DOHH2 (cell line): ENCODE results near the gene SMC1B.
"Not testable (repeated sequence)": the region's sequence is repeated elsewhere in the genome, so short reads cannot be mapped to it uniquely, and the experiment has no call there.

Source experiments
- H3F3A ChIP-seq: fragments of 200-600 bp; sonication (generic), shearing (Covaris generic); 2 replicates; pipeline ENCODE4 v1.6.0; 2016; ENCODE audit warnings: antibody characterized with exemption, mild to moderate bottlenecking; ENCODE audit not compliant: control insufficient read depth, insufficient read depth
- H3K27ac ChIP-seq: fragments of 200-600 bp; sonication (generic); 2 replicates; pipeline ENCODE4 v1.5.1; 2014; ENCODE audit warnings: low read depth, mild to moderate bottlenecking, low read length, moderate library complexity
- H3K27me3 ChIP-seq: fragments of 200-600 bp; sonication (generic); 2 replicates; pipeline ENCODE4 v1.6.1; 2014; ENCODE audit warnings: mild to moderate bottlenecking, low read length, mixed read lengths; ENCODE audit not compliant: control insufficient read depth
- H3K36me3 ChIP-seq: fragments of 200-600 bp; sonication (generic); 2 replicates; pipeline ENCODE4 v1.6.1; 2014; ENCODE audit warnings: mild to moderate bottlenecking, low read length, moderate library complexity, mixed read lengths; ENCODE audit not compliant: control insufficient read depth
- H3K4me1 ChIP-seq: fragments of 200-600 bp; sonication (generic); 2 replicates; pipeline ENCODE4 v1.6.1; 2014; ENCODE audit warnings: mild to moderate bottlenecking, low read length, mixed read lengths; ENCODE audit not compliant: control insufficient read depth
- H3K4me2 ChIP-seq: fragments of 200-600 bp; sonication (generic); 2 replicates; pipeline ENCODE4 v1.6.0; 2014; ENCODE audit warnings: mild to moderate bottlenecking, low read length, moderate library complexity
- H3K4me3 ChIP-seq: fragments of 200-600 bp; sonication (generic); 2 replicates; pipeline ENCODE4 v1.5.1; 2014; ENCODE audit warnings: mild to moderate bottlenecking, low read length, mixed read lengths
- H3K79me2 ChIP-seq: fragments of 200-600 bp; sonication (generic); 2 replicates; pipeline ENCODE4 v1.6.1; 2014; ENCODE audit warnings: mild to moderate bottlenecking, low read length, mixed read lengths; ENCODE audit not compliant: control insufficient read depth
- H3K9me2 ChIP-seq: fragments of 200-600 bp; sonication (generic); replicated peaks from 2 replicates; pipeline ENCODE4 v1.6.1; 2014; ENCODE audit warnings: mild to moderate bottlenecking, low read length, mixed read lengths; ENCODE audit not compliant: control insufficient read depth
- H3K9me3 ChIP-seq: fragments of 200-600 bp; sonication (generic); 2 replicates; pipeline ENCODE4 v1.6.1; 2014; ENCODE audit warnings: antibody characterized with exemption, low read length, mixed read lengths; ENCODE audit not compliant: control insufficient read depth, insufficient read depth
- H4K20me1 ChIP-seq: fragments of 200-600 bp; sonication (generic); 2 replicates; pipeline ENCODE4 v1.6.0; 2014; ENCODE audit warnings: low read depth, mild to moderate bottlenecking, antibody characterized with exemption, low read length, moderate library complexity; ENCODE audit not compliant: control insufficient read depth, insufficient read depth
- EZH2phosphoT487 ChIP-seq: fragments of 200-600 bp; sonication (generic); IDR thresholded peaks from 2 replicates; pipeline ENCODE4 v1.6.1; 2017; ENCODE audit warnings: borderline replicate concordance, mild to moderate bottlenecking, antibody characterized with exemption, low read length, moderate library complexity, mixed read lengths
- TF ChIP-seq, protein P1 (sequence below): fragments of 200-600 bp; sonication (generic); IDR thresholded peaks from one replicate; pipeline ENCODE4 v1.5.1; 2014; ENCODE audit warnings: antibody characterized with exemption, mild to moderate bottlenecking, low read depth, low read length; ENCODE audit not compliant: poor library complexity, severe bottlenecking

Gene SMC1B

DNA sequence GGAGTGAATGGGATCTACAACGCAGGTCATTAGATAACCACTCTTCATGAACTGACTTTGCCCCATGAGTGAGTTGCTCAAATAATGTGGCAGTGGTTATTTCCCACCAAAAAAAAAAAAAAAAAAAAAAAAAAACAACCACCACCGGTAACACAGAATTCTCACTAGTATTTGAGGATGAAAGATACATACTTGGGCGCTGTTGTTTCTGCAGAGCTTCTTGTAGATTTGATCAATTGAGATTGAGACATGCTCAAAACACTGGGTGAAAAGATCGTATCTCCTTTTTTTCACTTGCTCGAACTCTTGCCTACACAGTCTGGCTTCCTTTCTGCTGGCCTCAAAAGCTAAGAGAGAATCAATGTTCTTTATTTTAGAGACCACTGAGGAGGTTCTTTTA lies 59.6 kb downstream of the SMC1B start:
- Histone ChIP-seq H3K9me3 (no peaks in the 10 kb centered on the region), H3K4me1 (no peaks in the 10 kb centered on the region), H3K4me3 (no peak overlapping the region), H3K79me2 (no peaks in the 10 kb centered on the region), H3K36me3 (no peaks in the 10 kb centered on the region), H3F3A (no peaks in the 10 kb centered on the region), H3K27ac (no peak overlapping the region), H3K27me3 (peaks cover 14% of the 10 kb centered on the region), H4K20me1 (no peaks in the 10 kb centered on the region), H3K9me2 (no peaks in the 10 kb centered on the region), H3K4me2 (no peak overlapping the region)
- TF ChIP-seq EZH2phosphoT487, result no peak
- TF ChIP-seq, protein P1, sequence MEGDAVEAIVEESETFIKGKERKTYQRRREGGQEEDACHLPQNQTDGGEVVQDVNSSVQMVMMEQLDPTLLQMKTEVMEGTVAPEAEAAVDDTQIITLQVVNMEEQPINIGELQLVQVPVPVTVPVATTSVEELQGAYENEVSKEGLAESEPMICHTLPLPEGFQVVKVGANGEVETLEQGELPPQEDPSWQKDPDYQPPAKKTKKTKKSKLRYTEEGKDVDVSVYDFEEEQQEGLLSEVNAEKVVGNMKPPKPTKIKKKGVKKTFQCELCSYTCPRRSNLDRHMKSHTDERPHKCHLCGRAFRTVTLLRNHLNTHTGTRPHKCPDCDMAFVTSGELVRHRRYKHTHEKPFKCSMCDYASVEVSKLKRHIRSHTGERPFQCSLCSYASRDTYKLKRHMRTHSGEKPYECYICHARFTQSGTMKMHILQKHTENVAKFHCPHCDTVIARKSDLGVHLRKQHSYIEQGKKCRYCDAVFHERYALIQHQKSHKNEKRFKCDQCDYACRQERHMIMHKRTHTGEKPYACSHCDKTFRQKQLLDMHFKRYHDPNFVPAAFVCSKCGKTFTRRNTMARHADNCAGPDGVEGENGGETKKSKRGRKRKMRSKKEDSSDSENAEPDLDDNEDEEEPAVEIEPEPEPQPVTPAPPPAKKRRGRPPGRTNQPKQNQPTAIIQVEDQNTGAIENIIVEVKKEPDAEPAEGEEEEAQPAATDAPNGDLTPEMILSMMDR, result no peak

DNA sequence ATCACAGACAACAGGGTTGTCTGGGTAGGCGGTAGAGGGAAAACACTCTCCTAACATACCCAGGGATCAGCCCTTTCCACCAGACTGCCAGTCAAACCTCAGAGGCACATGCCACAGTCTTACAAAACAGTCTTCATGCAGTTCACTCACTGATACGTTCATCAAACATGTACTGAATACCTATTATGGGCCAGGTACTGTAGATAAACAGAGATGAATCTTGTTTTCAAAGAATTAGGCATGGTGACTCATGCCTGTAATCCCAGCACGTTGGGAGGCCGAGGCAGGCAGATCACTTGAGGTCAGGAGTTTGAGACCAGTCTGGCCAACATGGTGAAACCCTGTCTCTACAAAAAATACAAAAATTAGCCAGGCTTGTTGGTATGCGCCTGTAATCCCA lies 60.6 kb downstream of the SMC1B start:
- not testable (repeated sequence) for H3K4me2 ChIP-seq, H3K36me3 ChIP-seq, H3K9me2 ChIP-seq, H3K4me1 ChIP-seq, H3K27ac ChIP-seq, H3K79me2 ChIP-seq, H3K27me3 ChIP-seq, H3K9me3 ChIP-seq, H3K4me3 ChIP-seq, H3F3A ChIP-seq, H4K20me1 ChIP-seq

DNA sequence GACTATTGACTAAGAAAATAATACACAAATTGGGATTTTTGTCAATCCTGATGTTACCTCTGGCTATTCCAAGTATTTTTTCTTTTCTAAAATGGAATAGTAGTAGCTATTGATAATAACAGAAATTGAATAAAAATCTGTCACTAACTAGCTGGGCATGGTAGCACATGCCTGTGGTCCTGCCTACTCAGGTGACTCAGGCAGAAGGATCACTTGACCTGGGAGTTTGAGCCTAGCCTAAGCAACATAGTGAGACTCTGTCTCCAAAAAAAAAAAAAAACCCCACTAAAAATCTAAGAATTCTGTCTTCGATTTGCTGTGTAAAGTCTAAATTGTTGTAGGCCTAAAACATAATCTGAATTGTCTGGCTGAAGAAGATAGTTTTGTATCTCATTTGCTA lies 61.4 kb downstream of the SMC1B start:
- Histone ChIP-seq H3K4me2 (no peak overlapping the region), H4K20me1 (no peaks in the 10 kb centered on the region), H3K79me2 (no peaks in the 10 kb centered on the region), H3K9me2 (no peaks in the 10 kb centered on the region), H3K27me3 (peaks cover under 1% of the 10 kb centered on the region; the same call in 1 of the 2 replicates), H3K27ac (no peak overlapping the region), H3K9me3 (no peaks in the 10 kb centered on the region), H3K4me1 (no peaks in the 10 kb centered on the region), H3F3A (no peaks in the 10 kb centered on the region), H3K4me3 (no peak overlapping the region), H3K36me3 (no peaks in the 10 kb centered on the region)
- no peak for TF ChIP-seq EZH2phosphoT487
- TF ChIP-seq, protein P1, result no peak

DNA sequence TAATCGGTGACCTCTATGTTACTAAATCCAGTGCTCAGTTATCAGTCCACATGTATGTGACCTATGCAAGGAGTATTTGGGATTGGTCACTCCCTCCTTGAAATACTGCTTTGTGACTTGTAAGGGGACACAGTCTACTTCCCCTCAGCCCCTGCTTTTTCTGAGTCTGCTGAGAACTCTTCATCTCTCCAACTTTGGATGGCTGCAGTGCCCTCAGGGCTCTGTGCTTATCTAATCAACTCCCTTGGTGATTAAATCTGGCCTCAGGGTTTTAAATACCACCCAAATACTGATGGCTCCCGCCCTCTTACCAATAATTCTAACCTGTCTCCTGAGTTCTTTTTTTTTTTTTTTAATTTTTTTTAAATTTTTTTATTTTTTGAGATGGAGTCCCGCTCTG lies 63.5 kb downstream of the SMC1B start:
- H3K4me2 ChIP-seq, result no peak overlapping the region
- H3K4me3 ChIP-seq, result no peak overlapping the region
- no peaks in the 10 kb centered on the region for H3K9me2 ChIP-seq
- H4K20me1 ChIP-seq, result no peaks in the 10 kb centered on the region
- H3K27me3 ChIP-seq, result no peaks in the 10 kb centered on the region
- no peaks in the 10 kb centered on the region for H3K79me2 ChIP-seq
- H3K27ac ChIP-seq, result no peak overlapping the region
- H3K9me3 ChIP-seq, result no peaks in the 10 kb centered on the region
- H3K4me1 ChIP-seq, result no peaks in the 10 kb centered on the region
- no peaks in the 10 kb centered on the region for H3K36me3 ChIP-seq
- H3F3A ChIP-seq, result no peaks in the 10 kb centered on the region
- TF ChIP-seq, protein P1, result no peak
